Fibroblast of skin of left biceps (primary cell): ENCODE results near the gene IDH3A.

Experiments used
- DNase-seq, 2 experiments: peaks; one replicate each; pipeline ENCODE4 v3.0.0-alpha.2; 2013; ENCODE audit warnings: low read depth in 2 of 2

The IDH3A gene

GRCh38 chr15:78220713-78221112 is 71.6 kb downstream of the IDH3A start:
- DNase-seq = no peak
